NCI-H82 (cell line): ENCODE data around the gene CGNL1.

Experiments
- DNase-seq: peaks from one replicate; lab custom pipeline; 2025; lab: John Stamatoyannopoulos, UW

The CGNL1 gene

GRCh38 chr15:57598346-57598745, 222.0 kb downstream of the CGNL1 start:
- DNase-seq = no peak

- DNase-seq = no peak
Measured at GRCh38 chr15:57599296-57599810, 223.0 kb downstream of the CGNL1 start.

DNA sequence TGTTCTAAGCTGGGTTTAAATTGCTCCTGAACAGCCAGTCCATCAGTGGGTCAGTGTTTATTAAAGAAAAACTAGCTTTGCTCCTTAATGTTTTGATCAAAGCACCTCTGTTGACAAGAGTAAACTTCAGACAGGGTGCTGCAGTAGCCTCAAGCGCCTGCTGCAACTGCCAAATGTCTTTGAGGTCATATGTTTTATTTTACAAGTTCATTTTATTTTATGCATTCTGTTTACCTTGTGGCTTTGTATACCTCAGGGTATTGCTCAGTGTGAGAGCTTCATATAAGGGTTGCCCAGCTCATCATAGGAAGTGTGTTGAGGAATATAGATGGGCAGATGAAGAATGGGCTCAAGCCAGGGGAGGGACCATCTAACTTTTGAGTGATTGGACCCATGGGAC, 223.9 kb downstream of the CGNL1 start:
- DNase-seq = no peak
